ENCODE measurements around the gene BRD4. TPM values are rescaled to one million over a fixed set of nuclear protein-coding genes. Genes with fewer than 3 reads are reported as not detected.
A peak's percentile ranks its signal among the peaks of the same experiment; 100 is the strongest.

Gene BRD4
- total RNA-seq, 1 donor from 2014 or later, result 56.5 TPM

GRCh38 chr19:15259907-15260306, 72.4 kb downstream of the BRD4 start:
- ATAC-seq, result no peak
- DNase-seq (ENCODE audit: missing footprints), result no peak
- intact Hi-C loops (cut with DNase I), result loop anchor here (10.0 kb wide), 1 partner anchor 145 kb away; no protein-coding TSS in a partner anchor

- DNase-seq (ENCODE audit: missing footprints), result no peak
- intact Hi-C loops (cut with DNase I), result loop anchor here (10.0 kb wide), 1 partner anchor 143 kb away; no protein-coding TSS in a partner anchor
- no peak for ATAC-seq
Observed at GRCh38 chr19:15257782-15258181, 74.6 kb downstream of the BRD4 start.

- intact Hi-C loops (cut with DNase I), result loop anchor here (10.0 kb wide), 1 partner anchor 142 kb away; no protein-coding TSS in a partner anchor
- DNase-seq (ENCODE audit: missing footprints) (no peak), ATAC-seq (no peak)
Observed at GRCh38 chr19:15256708-15257331, 75.5 kb downstream of the BRD4 start.

GRCh38 chr19:15255359-15255990, 76.9 kb downstream of the BRD4 start:
- intact Hi-C loops (cut with DNase I), result loop anchor here (10.0 kb wide), 1 partner anchor 141 kb away; no protein-coding TSS in a partner anchor
- DNase-seq (ENCODE audit: missing footprints) (no peak), ATAC-seq (no peak)

GRCh38 chr19:15254547-15254946, 77.8 kb downstream of the BRD4 start:
- intact Hi-C loops (cut with DNase I), result loop anchor here (5.0 to 10.0 kb wide), 3 partner anchors 57 to 140 kb away; no protein-coding TSS in a partner anchor
- ATAC-seq (no peak), DNase-seq (ENCODE audit: missing footprints) (no peak)

GRCh38 chr19:15253513-15253912, 78.8 kb downstream of the BRD4 start:
- DNase-seq (ENCODE audit: missing footprints) (no peak), ATAC-seq (no peak)
- intact Hi-C loops (cut with DNase I), result loop anchor here (5.0 to 10.0 kb wide), 3 partner anchors 56 to 139 kb away; no protein-coding TSS in a partner anchor

GRCh38 chr19:15253061-15253460, 79.3 kb downstream of the BRD4 start:
- intact Hi-C loops (cut with DNase I), result loop anchor here (5.0 to 10.0 kb wide), 3 partner anchors 56 to 138 kb away; no protein-coding TSS in a partner anchor
- DNase-seq (ENCODE audit: missing footprints) (no peak), ATAC-seq (no peak)

DNA sequence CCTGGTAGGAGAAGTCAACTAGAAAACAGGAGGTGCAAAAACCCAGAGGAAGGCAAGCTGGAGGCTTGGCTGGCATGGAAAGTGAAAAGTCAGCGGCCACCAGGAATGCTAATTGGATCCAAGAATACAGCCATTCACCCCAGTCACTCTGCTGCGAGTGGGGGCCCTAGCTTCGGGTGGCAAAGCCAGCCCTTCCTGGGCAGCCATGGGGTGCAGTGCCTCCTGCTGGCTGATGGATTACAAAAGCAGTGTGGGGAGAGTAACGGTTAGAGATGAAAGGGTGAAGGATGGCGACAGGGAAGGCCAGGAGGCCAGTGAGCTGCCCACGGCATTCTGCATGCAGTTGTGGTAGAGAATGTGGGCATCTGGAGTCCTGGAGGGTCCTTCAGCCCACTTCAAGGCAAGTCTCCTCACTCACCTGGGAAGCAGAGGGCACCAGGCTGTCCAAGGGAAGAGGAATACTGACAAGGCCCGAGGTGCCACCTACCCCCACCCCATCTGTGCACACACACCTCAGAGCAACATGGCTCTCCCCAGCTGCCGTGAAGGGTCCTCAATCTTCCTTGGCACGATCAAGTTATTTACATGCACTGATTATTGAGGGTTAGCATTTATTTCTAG, 79.8 kb downstream of the BRD4 start:
- ATAC-seq (no peak), DNase-seq (ENCODE audit: missing footprints) (no peak)
- intact Hi-C loops (cut with DNase I), result loop anchor here (5.0 to 10.0 kb wide), 3 partner anchors 55 to 138 kb away; no protein-coding TSS in a partner anchor

GRCh38 chr19:15251749-15252397, 80.5 kb downstream of the BRD4 start:
- intact Hi-C loops (cut with DNase I), result loop anchor here (5.0 to 10.0 kb wide), 3 partner anchors 55 to 137 kb away; no protein-coding TSS in a partner anchor
- DNase-seq (ENCODE audit: missing footprints), result peak; percentile 91
- peak; percentile 82 for ATAC-seq

DNA sequence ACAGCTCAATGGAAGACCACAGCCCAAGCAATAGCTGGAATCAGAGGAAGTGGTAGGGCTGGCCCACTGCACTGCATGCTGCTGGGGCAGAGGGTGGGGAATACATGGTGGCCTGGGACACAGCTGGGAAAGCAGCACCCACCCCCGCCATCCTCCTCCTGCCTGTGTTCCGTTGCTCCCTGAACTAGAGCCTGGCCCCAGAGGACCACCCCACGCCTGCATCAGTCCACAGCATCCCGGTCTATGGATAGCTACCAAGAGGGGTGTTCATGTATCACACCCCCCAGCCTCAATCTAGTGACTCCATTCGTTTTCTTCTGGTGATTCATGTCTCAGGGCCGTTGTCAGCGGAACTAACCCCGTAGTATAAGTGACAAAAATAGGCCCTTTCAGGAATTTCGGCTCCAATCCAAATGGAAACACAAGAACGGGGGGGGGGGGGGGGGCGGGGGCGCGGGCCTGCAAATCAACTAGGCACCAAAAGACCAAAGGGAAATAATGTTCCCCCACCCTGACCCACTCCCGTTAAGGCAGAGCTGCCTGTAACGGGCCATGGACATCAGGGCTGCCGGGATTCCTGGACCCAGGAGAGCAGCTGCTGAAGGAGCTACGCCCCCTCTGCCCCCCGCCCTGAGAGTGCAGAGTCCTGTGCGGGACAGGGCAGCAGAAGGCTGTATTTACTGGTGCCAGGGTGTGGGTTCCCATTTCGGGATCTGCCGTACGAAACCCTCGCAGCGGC, 81.2 kb downstream of the BRD4 start:
- DNase-seq (ENCODE audit: missing footprints), result no peak
- no peak for ATAC-seq
- intact Hi-C loops (cut with DNase I), result loop anchor here (5.0 to 10.0 kb wide), 3 partner anchors 54 to 136 kb away; no protein-coding TSS in a partner anchor

DNA sequence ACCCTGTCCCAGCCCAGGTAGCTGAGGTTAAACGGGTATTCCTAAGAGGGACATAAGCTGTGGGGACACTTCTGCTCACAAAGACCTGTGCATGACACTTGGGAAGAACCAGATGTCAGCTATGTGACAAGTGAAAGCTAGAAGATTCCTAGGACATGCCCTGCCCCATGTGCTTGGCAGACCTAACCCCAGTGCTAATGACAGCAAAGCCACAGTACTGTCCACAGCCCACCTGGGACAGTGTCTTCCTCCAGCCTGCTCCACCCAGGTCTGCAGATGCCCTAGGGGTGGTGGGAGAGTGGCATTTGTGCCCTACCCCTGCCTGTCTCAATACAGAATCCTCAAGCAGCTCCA, 81.7 kb downstream of the BRD4 start:
- intact Hi-C loops (cut with DNase I), result loop anchor here (5.0 to 10.0 kb wide), 3 partner anchors 53 to 136 kb away; no protein-coding TSS in a partner anchor
- no peak for ATAC-seq
- no peak for DNase-seq (ENCODE audit: missing footprints)

- ATAC-seq, result peak; percentile 20
- intact Hi-C loops (cut with DNase I), result loop anchor here (5.0 to 10.0 kb wide), 3 partner anchors 53 to 135 kb away; no protein-coding TSS in a partner anchor
- DNase-seq (ENCODE audit: missing footprints), result no peak
Observed at GRCh38 chr19:15249972-15250639, 82.2 kb downstream of the BRD4 start.

- DNase-seq (ENCODE audit: missing footprints) (no peak), ATAC-seq (no peak)
- intact Hi-C loops (cut with DNase I), result no loop called here
Observed at GRCh38 chr19:15249528-15249874, 82.8 kb downstream of the BRD4 start.

GRCh38 chr19:15248648-15249527, 83.5 kb downstream of the BRD4 start:
- ATAC-seq (peak; percentile 69), DNase-seq (ENCODE audit: missing footprints) (peak; percentile 90)
- intact Hi-C loops (cut with DNase I), result no loop called here

- no peak for ATAC-seq
- no peak for DNase-seq (ENCODE audit: missing footprints)
- intact Hi-C loops (cut with DNase I), result no loop called here
Observed at GRCh38 chr19:15248106-15248505, 84.2 kb downstream of the BRD4 start.

DNA sequence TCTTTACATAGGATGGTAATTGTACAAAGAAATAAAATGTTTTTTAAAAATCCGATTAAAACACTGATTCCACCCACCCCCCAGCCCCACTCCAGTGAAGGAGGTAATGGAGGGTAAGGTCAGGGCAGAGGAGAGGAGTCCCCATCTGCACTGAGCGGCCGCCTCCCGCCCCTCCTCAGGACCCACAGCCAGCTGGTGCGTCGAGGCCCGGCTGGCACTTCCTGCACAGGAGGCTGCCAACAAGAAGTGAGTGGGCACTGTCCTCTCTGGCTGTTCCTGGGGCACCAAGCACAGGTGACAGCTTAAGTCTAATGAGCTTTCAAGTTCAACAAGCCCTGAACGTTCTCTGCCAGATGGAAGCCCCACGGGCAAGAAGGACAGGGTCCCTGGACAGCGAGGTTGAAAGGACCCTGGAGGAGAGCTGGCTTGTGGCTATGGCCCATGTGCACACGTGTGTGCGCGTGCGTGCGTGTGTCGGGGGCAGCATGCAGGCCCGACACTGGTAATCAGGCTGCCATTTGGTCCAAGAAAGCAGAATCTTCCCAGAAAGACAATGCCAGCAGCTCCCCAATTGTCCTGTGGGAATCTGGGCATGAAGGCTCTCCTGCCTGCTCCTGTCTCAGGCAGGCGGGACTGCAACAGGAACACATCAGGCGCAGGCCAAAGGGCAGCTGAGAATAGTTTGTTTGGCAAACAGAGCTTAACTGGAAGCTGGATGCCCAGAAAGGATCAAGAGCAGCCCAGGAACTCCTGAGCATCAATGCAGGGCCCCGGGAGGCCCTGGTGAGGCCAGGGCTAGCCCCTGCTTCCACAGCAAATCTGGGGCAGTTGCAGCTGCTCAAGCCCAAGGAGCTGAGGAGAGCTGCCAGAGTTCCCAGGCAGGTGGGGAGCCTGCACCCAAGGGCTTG, 85.0 kb downstream of the BRD4 start:
- ATAC-seq, result no peak
- no peak for DNase-seq (ENCODE audit: missing footprints)
- intact Hi-C loops (cut with DNase I), result no loop called here
